ENCODE data around the gene ABR. TPM values are rescaled to one million over a fixed set of nuclear protein-coding genes. Genes with fewer than 3 reads are reported as not detected.

Gene ABR
- total and polyA plus RNA-seq, 2 of the 8 experiments (the other 6 are each of a cell fraction or from before 2014, with no cell fraction given) = 44.8 to 47.2 TPM

- TF ChIP-seq KDM4A (IDR thresholded peaks at IDR 0.05; ENCODE audit: low read depth, low read length, severe bottlenecking) (no peak), ASH2L (IDR thresholded peaks at IDR 0.05; ENCODE audit: low read length) (no peak), CREB1 (IDR thresholded peaks at IDR 0.05) (no peak), POU5F1 (IDR thresholded peaks at IDR 0.05; ENCODE audit: low read depth, low read length) (no peak), SRF (IDR thresholded peaks at IDR 0.05; ENCODE audit: low read depth, low read length) (no peak), SIN3A (conservative IDR thresholded peaks at IDR 0.05 in 1 of 2, IDR thresholded peaks at IDR 0.05 in 1 of 2; ENCODE audit: low read depth in 1 of 2, low read length in 2 of 2) (no peak), CHD1 (IDR thresholded peaks at IDR 0.05; ENCODE audit: low read depth, low read length) (no peak)
- TF ChIP-seq, protein P1, sequence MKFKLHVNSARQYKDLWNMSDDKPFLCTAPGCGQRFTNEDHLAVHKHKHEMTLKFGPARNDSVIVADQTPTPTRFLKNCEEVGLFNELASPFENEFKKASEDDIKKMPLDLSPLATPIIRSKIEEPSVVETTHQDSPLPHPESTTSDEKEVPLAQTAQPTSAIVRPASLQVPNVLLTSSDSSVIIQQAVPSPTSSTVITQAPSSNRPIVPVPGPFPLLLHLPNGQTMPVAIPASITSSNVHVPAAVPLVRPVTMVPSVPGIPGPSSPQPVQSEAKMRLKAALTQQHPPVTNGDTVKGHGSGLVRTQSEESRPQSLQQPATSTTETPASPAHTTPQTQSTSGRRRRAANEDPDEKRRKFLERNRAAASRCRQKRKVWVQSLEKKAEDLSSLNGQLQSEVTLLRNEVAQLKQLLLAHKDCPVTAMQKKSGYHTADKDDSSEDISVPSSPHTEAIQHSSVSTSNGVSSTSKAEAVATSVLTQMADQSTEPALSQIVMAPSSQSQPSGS (IDR thresholded peaks at IDR 0.05; ENCODE audit: low read length) = no peak
- DNase-seq (ENCODE audit: low read depth in 1 of 2, low spot score in 2 of 2) = peak in 1 of 2 experiments; percentile 47
- Histone ChIP-seq H3K27ac (ENCODE audit: low read depth, low read length) (no peak overlapping the region), H2BK20ac (ENCODE audit: low read length) (no peak overlapping the region), H3K79me1 (ENCODE audit: low read depth, low read length) (peaks cover 6% of the 10 kb centered on the region; the same call in 1 of the 2 replicates), H3K79me2 (ENCODE audit: control insufficient read depth in 1 of 2, insufficient read depth in 2 of 2, low read length in 2 of 2) (no peaks in the 10 kb centered on the region), H3K23me2 (ENCODE audit: low read depth, low read length) (peaks cover 12% of the 10 kb centered on the region; the same call in 1 of the 2 replicates), H3K56ac (replicated peaks; ENCODE audit: insufficient read length, low read depth, low read length) (no peak overlapping the region), H2AFZ (ENCODE audit: low read length) (no peak overlapping the region), H4K5ac (ENCODE audit: insufficient read length, low read depth, low read length) (no peak overlapping the region), H2BK12ac (ENCODE audit: low read depth, low read length) (no peak overlapping the region), H4K91ac (replicated peaks; ENCODE audit: insufficient read length, low read length) (no peak overlapping the region), H4K20me1 (replicated peaks in 1 of 2; ENCODE audit: control insufficient read depth in 1 of 2, insufficient read depth in 2 of 2, low read length in 2 of 2) (peaks cover 4 to 13% of the 10 kb centered on the region in 2 experiments), H3K14ac (ENCODE audit: insufficient read length) (no peak overlapping the region), H3K9ac (replicated peaks in 1 of 4; ENCODE audit: extremely low read depth in 1 of 4, low read depth in 3 of 4, low read length in 3 of 4) (no peak overlapping the region), H3K18ac (ENCODE audit: extremely low read depth, low read length) (no peak overlapping the region; the same call in 1 of the 2 replicates), H2BK5ac (ENCODE audit: low read depth, low read length) (no peak overlapping the region), H2BK120ac (replicated peaks; ENCODE audit: low read depth, low read length) (no peak overlapping the region), H3K4me1 (replicated peaks in 1 of 4; ENCODE audit: control insufficient read depth in 3 of 4, insufficient read depth in 4 of 4, low read length in 3 of 4) (peaks cover 0 to 32% (median 24%) of the 10 kb centered on the region in 4 experiments; a peak in 6 of 7 replicates), H2AK5ac (ENCODE audit: low read depth, low read length) (no peak overlapping the region), H3K4me3 (ENCODE audit: extremely low read depth in 1 of 4, insufficient read depth in 2 of 4, low read depth in 3 of 4, low read length in 4 of 4) (no peak overlapping the region; a peak in 1 of 8 replicates), H3K4me2 (ENCODE audit: insufficient read depth in 1 of 2, low read depth in 2 of 2, low read length in 2 of 2) (0 out of 4 replicates have a peak overlapping the region, but pooled peaks of 1 of the 2 experiments have one; percentile 67), H4K8ac (ENCODE audit: extremely low read depth, insufficient read depth, low read length) (no peak overlapping the region), H3K36me3 (ENCODE audit: control insufficient read depth in 2 of 4, insufficient read depth in 4 of 4, low read length in 3 of 4) (no peaks in the 10 kb centered on the region), H3K27me3 (replicated peaks in 1 of 4; ENCODE audit: control insufficient read depth in 3 of 4, extremely low read depth in 1 of 4, insufficient read depth in 3 of 4, low read length in 3 of 4) (peaks cover 0 to 10% (median 7%) of the 10 kb centered on the region in 4 experiments; a peak in 5 of 7 replicates), H3K4ac (replicated peaks; ENCODE audit: insufficient read length, low read depth, low read length) (no peak overlapping the region), H3K9me3 (ENCODE audit: insufficient read depth in 2 of 2, low read depth in 1 of 2, low read length in 1 of 2) (no peaks in the 10 kb centered on the region), H3K23ac (ENCODE audit: insufficient read length) (no peak overlapping the region), H2BK15ac (ENCODE audit: low read length) (no peak overlapping the region)
- POLR2A ChIA-PET (ENCODE audit: partially characterized antibody) = interaction anchor here (0.5 to 1.5 kb wide), 8 partner anchors 10 to 606 kb away, joined by 3 to 4 read pairs (median 4); no protein-coding TSS in a partner anchor
- FAIRE-seq = no peak
- CTCF ChIA-PET (ENCODE audit: partially characterized antibody) = interaction anchor here (0.7 to 6.8 kb wide), 8 partner anchors 13 to 55 kb away, joined by 3 to 29 read pairs (median 4); no protein-coding TSS in a partner anchor
- 49% methylated on average over 3 of the region's 3 CpGs; no CpG with 5 or more reads in 1 of the 2 experiments for WGBS, 2 experiments (ENCODE audit: extremely low coverage in 1 of 2, insufficient coverage in 1 of 2, insufficient read length in 1 of 2, insufficient replicate concordance in 2 of 2, low coverage in 1 of 2, low lambda C conversion rate in 2 of 2, missing lambda C conversion rate in 1 of 2)
These were observed 69.3 kb downstream of the ABR start for GRCh38 chr17:1110541-1110861.
